Measurements from ENCODE around the gene AFAP1L2. TPM values are rescaled to one million over a fixed set of nuclear protein-coding genes. Genes with fewer than 3 reads are reported as not detected.

The AFAP1L2 gene
- 0.88 and 1.2 TPM in 2 replicates for polyA plus RNA-seq
- polyA minus RNA-seq = 1.4 and 1.5 TPM in 2 replicates

GRCh38 chr10:114404171-114405010 lies at the start of gene AFAP1L2:
Gene AFAP1L2 (minus strand): TSS chr10:114404502. CDS start chr10:114404455, 47 bp downstream.
- Histone ChIP-seq H3K36me3 (ENCODE audit: insufficient read depth, low read length) (no peaks in the 10 kb centered on the region), H3K9me2 (ENCODE audit: insufficient read depth, low read length) (no peaks in the 10 kb centered on the region), H3F3A (ENCODE audit: insufficient read depth, low read length, poor library complexity, severe bottlenecking) (no peaks in the 10 kb centered on the region), H3K79me2 (replicated peaks; ENCODE audit: insufficient read depth, low read length) (no peaks in the 10 kb centered on the region), H3K4me2 (ENCODE audit: low read length) (no peak within 1 kb of the TSS), H3K27ac (ENCODE audit: low read length) (no peak within 1 kb of the TSS), H4K20me1 (ENCODE audit: insufficient read depth) (no peaks in the 10 kb centered on the region), H3K27me3 (ENCODE audit: insufficient read depth, low read depth, low read length) (peaks cover 45% of the 10 kb centered on the region), H3K9me3 (ENCODE audit: low read length) (no peaks in the 10 kb centered on the region), H3K9ac (ENCODE audit: low read length) (peak within 1 kb of the TSS; percentile 26), H2AFZ (ENCODE audit: low read depth, low read length) (no peak within 1 kb of the TSS), H3K4me3 (ENCODE audit: low read length) (peak within 1 kb of the TSS; percentile 65)
- TF ChIP-seq CTCF (IDR thresholded peaks at IDR 0.05; ENCODE audit: poor library complexity, severe bottlenecking) (no peak), RAD21 (conservative IDR thresholded peaks at IDR 0.05) (no peak), TAF1 (IDR thresholded peaks at IDR 0.05; ENCODE audit: low read depth) (no peak), REST (IDR thresholded peaks at IDR 0.05; ENCODE audit: borderline replicate concordance) (no peak), EZH2 (IDR thresholded peaks at IDR 0.05; ENCODE audit: borderline replicate concordance, insufficient read depth, low read length, poor library complexity, severe bottlenecking) (no peak), SMC3 (conservative IDR thresholded peaks at IDR 0.05; ENCODE audit: poor library complexity) (no peak), MXI1 (conservative IDR thresholded peaks at IDR 0.05; ENCODE audit: poor library complexity, severe bottlenecking) (no peak), POLR2AphosphoS5 (IDR thresholded peaks at IDR 0.05) (no peak), EP300 (conservative IDR thresholded peaks at IDR 0.05; ENCODE audit: poor library complexity, severe bottlenecking) (no peak)

- Histone ChIP-seq H3K79me2 (replicated peaks; ENCODE audit: insufficient read depth, low read length) (no peaks in the 10 kb centered on the region), H3K9me3 (ENCODE audit: low read length) (no peaks in the 10 kb centered on the region), H3K9ac (ENCODE audit: low read length) (no peak overlapping the region), H3K4me2 (ENCODE audit: low read length) (no peak overlapping the region), H3K4me3 (ENCODE audit: low read length) (no peak overlapping the region), H3K27ac (ENCODE audit: low read length) (no peak overlapping the region), H3K27me3 (ENCODE audit: insufficient read depth, low read depth, low read length) (no peaks in the 10 kb centered on the region), H3K36me3 (ENCODE audit: insufficient read depth, low read length) (no peaks in the 10 kb centered on the region), H2AFZ (ENCODE audit: low read depth, low read length) (no peak overlapping the region), H4K20me1 (ENCODE audit: insufficient read depth) (no peaks in the 10 kb centered on the region), H3K9me2 (ENCODE audit: insufficient read depth, low read length) (no peaks in the 10 kb centered on the region), H3F3A (ENCODE audit: insufficient read depth, low read length, poor library complexity, severe bottlenecking) (no peaks in the 10 kb centered on the region)
- TF ChIP-seq POLR2AphosphoS5 (IDR thresholded peaks at IDR 0.05) (no peak), TAF1 (IDR thresholded peaks at IDR 0.05; ENCODE audit: low read depth) (no peak), RAD21 (conservative IDR thresholded peaks at IDR 0.05) (no peak), CTCF (IDR thresholded peaks at IDR 0.05; ENCODE audit: poor library complexity, severe bottlenecking) (no peak), EZH2 (IDR thresholded peaks at IDR 0.05; ENCODE audit: borderline replicate concordance, insufficient read depth, low read length, poor library complexity, severe bottlenecking) (no peak), REST (IDR thresholded peaks at IDR 0.05; ENCODE audit: borderline replicate concordance) (no peak), EP300 (conservative IDR thresholded peaks at IDR 0.05; ENCODE audit: poor library complexity, severe bottlenecking) (no peak), SMC3 (conservative IDR thresholded peaks at IDR 0.05; ENCODE audit: poor library complexity) (no peak), MXI1 (conservative IDR thresholded peaks at IDR 0.05; ENCODE audit: poor library complexity, severe bottlenecking) (no peak)
These were observed 49.3 kb upstream of the AFAP1L2 start for GRCh38 chr10:114453576-114453975.

All from neural cell (in vitro differentiated cells).